HG03064 (cell line): ENCODE data around the gene CIDEB.

ENCODE experiments used
- ATAC-seq: cut with Tn5 transposase; IDR thresholded peaks from one replicate; pipeline ENCODE4 v1.9.1; 2021; ENCODE audit warnings: low read depth; ENCODE audit not compliant: unreplicated experiment

Gene CIDEB

DNA sequence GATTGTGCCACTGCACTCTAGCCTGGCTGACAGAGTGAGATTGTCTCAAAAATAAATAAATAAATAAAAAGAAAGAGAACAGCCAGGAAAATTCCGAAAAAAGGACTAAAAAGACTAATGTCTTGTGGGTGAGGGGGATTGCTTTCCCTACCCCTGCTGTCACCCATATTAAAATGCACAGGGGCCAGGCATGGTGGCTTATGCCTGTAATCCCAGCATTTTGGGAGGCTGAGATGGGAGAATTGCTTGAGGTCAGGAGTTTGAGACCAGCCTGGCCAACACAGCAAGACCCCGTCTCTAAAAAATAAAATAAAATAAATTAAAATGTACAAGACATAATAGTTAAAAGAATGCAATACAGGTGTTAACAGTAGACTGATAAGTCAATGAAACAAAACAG lies 14.3 kb downstream of the CIDEB start:
- ATAC-seq, result no peak

- no peak for ATAC-seq
Measured at GRCh38 chr14:24292118-24292807, 15.5 kb downstream of the CIDEB start.

DNA sequence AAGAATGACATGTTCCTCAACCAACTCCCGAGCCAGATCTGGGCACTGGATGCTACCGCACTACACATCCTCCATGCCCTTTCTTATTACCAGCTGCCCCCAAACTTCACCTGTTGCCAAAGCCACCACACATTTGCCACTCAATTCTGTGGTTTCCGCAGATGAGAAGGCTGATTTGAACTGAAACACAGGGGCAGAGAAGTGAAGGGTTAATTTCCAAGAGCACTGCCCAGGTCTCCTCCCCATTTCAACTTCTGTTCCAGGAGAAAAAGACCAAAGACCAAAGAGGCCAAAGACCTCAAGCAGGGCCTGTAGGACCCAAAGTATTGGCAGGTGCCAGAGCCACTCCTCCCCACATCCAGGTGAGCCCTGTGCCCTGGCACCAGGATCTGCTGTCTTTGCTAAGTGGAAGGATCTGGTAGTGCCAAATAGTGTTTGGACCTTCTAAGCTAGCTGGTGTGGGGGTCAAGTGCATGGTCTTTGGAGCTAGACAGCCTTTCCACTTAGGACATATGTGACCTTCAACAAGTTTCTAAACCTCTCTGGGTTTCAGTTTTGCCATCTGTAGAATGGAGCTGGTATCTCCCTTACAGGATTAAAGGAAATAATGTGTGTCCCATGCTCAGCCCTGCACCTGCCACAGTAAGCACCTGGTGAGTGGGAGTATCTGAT lies 16.2 kb downstream of the CIDEB start:
- ATAC-seq, result no peak

GRCh38 chr14:24290746-24291145 lies 17.0 kb downstream of the CIDEB start:
- no peak for ATAC-seq

- no peak for ATAC-seq
Measured at GRCh38 chr14:24289649-24290280, 18.0 kb downstream of the CIDEB start.

GRCh38 chr14:24286996-24287395 lies 20.8 kb downstream of the CIDEB start:
- ATAC-seq, result no peak

- ATAC-seq, result no peak
Measured at GRCh38 chr14:24285351-24285750, 22.4 kb downstream of the CIDEB start.

- no peak for ATAC-seq
Measured at GRCh38 chr14:24284501-24285035, 23.2 kb downstream of the CIDEB start.

DNA sequence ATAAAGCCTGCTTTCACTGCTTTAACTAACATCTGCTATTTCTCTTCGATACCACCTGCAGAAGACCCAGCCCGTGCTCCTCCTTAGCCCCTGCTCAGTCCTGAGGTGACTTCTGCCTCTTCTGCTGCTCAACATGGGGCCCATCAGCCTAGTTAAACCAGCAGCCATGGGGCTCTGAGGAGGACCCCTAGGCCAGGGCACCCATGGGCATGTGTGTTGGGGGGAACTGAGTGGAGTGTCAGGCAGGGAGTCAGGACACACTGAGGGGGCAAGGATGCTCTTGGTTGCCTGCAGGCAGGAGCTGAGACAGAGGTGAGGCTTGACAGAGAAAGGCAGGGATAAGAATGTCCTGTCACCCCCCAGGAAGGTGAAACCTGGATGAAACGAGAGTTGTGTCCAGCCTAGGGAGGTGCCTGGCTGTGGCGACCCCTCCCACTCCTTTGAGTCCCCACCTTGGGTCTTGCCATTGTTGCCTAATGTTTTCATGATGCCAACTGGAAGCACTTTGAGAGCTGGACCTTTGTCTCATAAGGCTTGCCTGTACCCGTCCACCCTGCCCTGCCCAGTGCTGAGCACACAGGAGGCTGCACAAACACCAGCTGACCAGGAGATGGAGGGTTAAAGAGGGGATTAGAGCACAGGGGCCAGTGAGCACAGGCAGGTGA lies 23.8 kb downstream of the CIDEB start:
- no peak for ATAC-seq

GRCh38 chr14:24282736-24283135 lies 25.0 kb downstream of the CIDEB start:
- no peak for ATAC-seq

DNA sequence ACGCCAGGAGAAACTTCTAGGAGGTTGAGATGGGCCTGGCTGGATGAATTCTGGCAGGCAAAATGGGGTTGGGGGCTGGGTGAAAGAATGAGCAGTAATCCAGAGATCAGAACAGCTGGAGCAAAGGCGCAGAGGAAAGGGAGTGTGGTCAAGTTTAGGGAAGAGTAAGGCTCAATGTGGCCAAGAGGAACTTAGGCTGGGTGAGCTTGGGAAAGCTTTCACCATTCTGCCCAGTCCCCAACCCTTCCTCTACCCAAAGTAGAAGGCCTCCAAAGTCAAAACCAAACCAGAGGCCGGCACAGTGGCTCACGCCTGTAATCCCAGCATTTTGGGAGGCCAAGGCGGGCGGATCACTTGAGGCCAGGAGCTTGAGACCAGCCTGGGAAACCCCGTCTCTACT lies 26.1 kb downstream of the CIDEB start:
- no peak for ATAC-seq

GRCh38 chr14:24280797-24281460 lies 26.8 kb downstream of the CIDEB start:
- no peak for ATAC-seq

GRCh38 chr14:24279301-24280186 lies 28.2 kb downstream of the CIDEB start:
- peak; percentile 72 for ATAC-seq

DNA sequence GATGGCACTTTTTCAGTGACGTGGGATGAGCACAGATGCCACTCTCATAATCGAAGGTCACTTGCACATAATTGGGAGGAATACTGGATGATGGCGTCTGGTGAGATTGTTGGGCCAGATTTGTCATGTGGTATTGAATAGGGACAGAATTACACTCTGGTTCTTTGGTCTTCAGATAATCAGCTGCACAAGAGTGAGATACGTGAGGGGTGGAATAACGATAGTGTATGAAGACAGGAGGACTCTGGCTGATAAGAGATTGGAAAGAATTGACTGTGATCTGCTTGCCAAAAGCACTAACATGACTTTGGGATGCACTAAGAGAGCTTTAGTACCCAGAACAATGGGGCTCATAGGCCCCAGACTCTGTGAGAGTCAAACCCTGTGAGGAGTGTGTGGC lies 29.4 kb downstream of the CIDEB start:
- no peak for ATAC-seq

GRCh38 chr14:24277606-24278321 lies 30.0 kb downstream of the CIDEB start:
- no peak for ATAC-seq

GRCh38 chr14:24277071-24277470 lies 30.7 kb downstream of the CIDEB start:
- no peak for ATAC-seq

- ATAC-seq, result peak; percentile 38
Measured at GRCh38 chr14:24274101-24274543, 33.7 kb downstream of the CIDEB start.

- ATAC-seq, result no peak
Measured at GRCh38 chr14:24273422-24273998, 34.3 kb downstream of the CIDEB start.

DNA sequence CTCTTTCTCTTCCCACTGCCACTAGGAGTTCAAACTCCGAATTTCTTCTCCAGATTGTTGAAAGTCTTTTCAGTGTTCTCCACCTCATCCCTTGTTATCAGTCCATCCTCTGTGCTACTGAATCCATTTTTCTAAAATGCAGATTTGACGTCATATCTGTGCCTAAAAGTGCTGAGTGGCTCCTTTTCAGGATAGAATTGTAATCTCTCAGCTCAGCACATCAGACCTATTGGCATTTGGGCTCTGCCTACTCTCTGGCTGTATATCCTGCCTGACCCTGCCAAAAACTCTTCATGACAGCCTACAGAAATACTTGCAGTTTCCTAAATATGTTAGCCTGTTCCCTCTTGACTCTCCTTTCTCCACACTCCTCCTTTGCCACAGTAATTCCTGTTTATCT lies 35.3 kb downstream of the CIDEB start:
- ATAC-seq, result no peak
